Testis (tissue), 2 donors: ENCODE measurements around the gene UBE2J1.

Experiments used
- CTCF ChIP-seq, 3 experiments: fragments of 450-650 bp in 2 of 3; fragments of 200-600 bp in 1 of 3; sonication (generic) in 1 of 3; IDR thresholded peaks; one replicate each; pipeline ENCODE4 v1.5.1; 2016 to 2019; ENCODE audit warnings: antibody characterized with exemption in 3 of 3, mild to moderate bottlenecking in 2 of 3, moderate library complexity in 1 of 3
- POLR2A ChIP-seq: fragments of 450-650 bp; IDR thresholded peaks from one replicate; pipeline ENCODE4 v1.6.1; 2017; ENCODE audit warnings: antibody characterized with exemption, mild to moderate bottlenecking, moderate library complexity

- TF ChIP-seq POLR2A, result no peak
- TF ChIP-seq CTCF (IDR thresholded peaks at IDR 0.05), result no peak
Measured at GRCh38 chr6:89350281-89350966, 2.1 kb downstream of the UBE2J1 start.
